GM12892 (cell line): Measurements from ENCODE around the gene ATP5MC3.

Source experiments
- POLR2A ChIP-seq: IDR thresholded peaks from 2 replicates; pipeline ENCODE4 v1.6.1; 2011; ENCODE audit warnings: low read depth, low read length, control low read depth
- POLR2AphosphoS5 ChIP-seq: IDR thresholded peaks from 2 replicates; pipeline ENCODE4 v1.6.1; 2011; ENCODE audit warnings: low read depth, low read length, control low read depth
- TAF1 ChIP-seq: IDR thresholded peaks from 2 replicates; pipeline ENCODE4 v1.6.1; 2011; ENCODE audit warnings: low read depth, mild to moderate bottlenecking, control low read depth, low read length, borderline replicate concordance

GRCh38 chr2:175140332-175140731 lies 41.2 kb downstream of the ATP5MC3 start:
- TF ChIP-seq POLR2A, result no peak
- TF ChIP-seq TAF1, result no peak
- TF ChIP-seq POLR2AphosphoS5, result no peak
